Mucosa of stomach (tissue), 1 donor: ENCODE measurements around the gene SHANK3.

Experiments
- H3K27me3 ChIP-seq: one replicate; pipeline ENCODE4 v1.7.0; 2013; ENCODE audit warnings: mild to moderate bottlenecking, low read length; ENCODE audit not compliant: control insufficient read depth, insufficient read depth
- H3K36me3 ChIP-seq: one replicate; pipeline ENCODE4 v1.7.0; 2013; ENCODE audit warnings: low read length; ENCODE audit not compliant: control insufficient read depth, insufficient read depth
- H3K4me1 ChIP-seq: one replicate; pipeline ENCODE4 v1.7.0; 2013; ENCODE audit warnings: mild to moderate bottlenecking, low read length; ENCODE audit not compliant: control insufficient read depth, insufficient read depth
- H3K4me3 ChIP-seq: one replicate; pipeline ENCODE4 v1.7.0; 2013; ENCODE audit warnings: low read length
- H3K9ac ChIP-seq: one replicate; pipeline ENCODE4 v1.7.0; 2013; ENCODE audit warnings: mild to moderate bottlenecking, low read length, moderate library complexity
- H3K9me3 ChIP-seq: one replicate; pipeline ENCODE4 v1.7.0; 2013; ENCODE audit warnings: mild to moderate bottlenecking, low read length, moderate library complexity; ENCODE audit not compliant: control insufficient read depth
- donor health status: Pancreatic carcinoma.

The SHANK3 gene

GRCh38 chr22:50672471-50673230 is at the start of gene SHANK3:
TSS of gene SHANK3 (plus strand) at chr22:50672823.
- Histone ChIP-seq H3K4me3 (no peak within 1 kb of the TSS), H3K4me1 (no peaks in the 10 kb centered on the region), H3K9me3 (no peaks in the 10 kb centered on the region), H3K27me3 (peaks cover 46% of the 10 kb centered on the region), H3K36me3 (no peaks in the 10 kb centered on the region), H3K9ac (no peak within 1 kb of the TSS)

DNA sequence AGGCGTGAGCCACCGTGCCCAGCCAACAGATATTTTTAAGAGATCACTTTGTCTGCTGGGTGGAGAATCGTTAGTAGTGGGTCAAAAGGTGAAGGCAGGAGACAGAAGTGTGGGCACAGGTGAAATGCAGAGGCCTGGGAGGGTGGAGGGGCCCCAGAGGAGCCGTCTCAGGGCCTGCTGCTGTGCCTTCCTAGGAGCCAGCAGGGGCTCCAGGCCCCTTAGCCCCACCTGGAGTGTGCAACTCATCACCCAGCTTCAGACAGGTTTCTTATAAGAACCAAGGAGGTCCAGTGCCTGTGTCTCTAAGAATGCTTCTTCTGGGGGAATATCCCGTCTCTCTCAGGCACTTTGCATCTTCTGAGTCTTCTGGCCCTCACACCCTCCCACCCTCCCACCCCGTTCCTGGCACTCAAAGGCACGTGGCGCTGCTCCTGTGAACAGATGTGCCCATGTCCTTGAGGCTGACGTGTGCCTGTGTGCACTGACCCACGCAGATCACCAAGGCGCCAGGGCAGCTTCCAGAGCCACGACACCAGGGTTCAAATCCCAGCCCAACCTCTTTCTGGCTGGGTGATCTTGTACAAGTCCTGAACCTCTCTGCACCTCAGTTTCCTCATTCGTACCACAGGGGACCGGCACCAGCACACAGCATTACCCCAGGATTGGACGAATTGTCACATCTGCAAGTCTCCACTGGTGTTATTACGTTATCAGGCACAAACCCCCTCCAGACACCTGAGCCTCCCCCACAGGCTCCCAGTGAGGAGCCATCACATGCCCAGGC is 48.1 kb upstream of the SHANK3 start:
- Histone ChIP-seq H3K9ac (no peak overlapping the region), H3K27me3 (no peaks in the 10 kb centered on the region), H3K9me3 (no peaks in the 10 kb centered on the region), H3K4me3 (no peak overlapping the region), H3K36me3 (no peaks in the 10 kb centered on the region), H3K4me1 (peaks cover 43% of the 10 kb centered on the region)

GRCh38 chr22:50625131-50625567 is 47.5 kb upstream of the SHANK3 start:
- no peak overlapping the region for H3K9ac ChIP-seq
- H3K4me3 ChIP-seq: no peak overlapping the region
- H3K9me3 ChIP-seq: no peaks in the 10 kb centered on the region
- no peaks in the 10 kb centered on the region for H3K36me3 ChIP-seq
- H3K4me1 ChIP-seq: peaks cover 40% of the 10 kb centered on the region
- H3K27me3 ChIP-seq: no peaks in the 10 kb centered on the region

DNA sequence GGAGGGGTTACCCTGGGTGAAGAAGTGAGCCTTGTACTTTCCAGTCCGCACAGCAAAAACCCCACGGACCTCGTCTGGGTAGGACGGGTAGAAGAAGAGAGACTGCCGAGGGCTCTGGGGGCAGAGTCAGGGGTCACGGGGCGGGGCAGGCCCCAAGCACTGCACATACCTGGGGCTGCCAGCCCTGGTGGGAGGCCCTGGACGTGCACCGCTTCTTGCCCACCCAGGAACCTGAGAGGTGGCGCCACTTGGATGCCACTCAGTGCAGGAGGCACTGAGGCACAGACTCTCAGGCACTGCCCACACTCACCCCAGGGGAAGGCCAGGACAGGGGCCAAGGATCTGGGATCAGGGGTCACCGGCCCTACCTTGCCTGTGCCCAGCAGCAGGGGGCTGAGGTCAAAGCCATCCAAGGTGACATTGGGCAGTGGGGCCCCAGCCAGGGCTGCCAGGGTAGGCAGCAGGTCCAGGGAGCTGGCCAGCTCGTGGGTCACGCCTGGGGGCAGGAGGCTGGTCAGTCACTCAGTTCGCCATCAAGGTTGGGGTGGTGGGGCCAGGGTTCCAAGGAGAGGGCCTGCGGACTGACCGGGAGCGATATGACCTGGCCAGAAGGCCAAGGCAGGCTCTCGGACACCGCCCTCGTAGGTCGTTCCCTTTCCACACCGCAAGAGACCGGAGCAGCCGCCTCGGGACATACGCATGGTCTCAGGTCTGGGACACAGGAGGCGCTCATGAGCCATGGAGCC is 46.9 kb upstream of the SHANK3 start:
- Histone ChIP-seq H3K9ac (no peak overlapping the region), H3K4me1 (peaks cover 36% of the 10 kb centered on the region), H3K27me3 (no peaks in the 10 kb centered on the region), H3K4me3 (no peak overlapping the region), H3K9me3 (no peaks in the 10 kb centered on the region), H3K36me3 (no peaks in the 10 kb centered on the region)

DNA sequence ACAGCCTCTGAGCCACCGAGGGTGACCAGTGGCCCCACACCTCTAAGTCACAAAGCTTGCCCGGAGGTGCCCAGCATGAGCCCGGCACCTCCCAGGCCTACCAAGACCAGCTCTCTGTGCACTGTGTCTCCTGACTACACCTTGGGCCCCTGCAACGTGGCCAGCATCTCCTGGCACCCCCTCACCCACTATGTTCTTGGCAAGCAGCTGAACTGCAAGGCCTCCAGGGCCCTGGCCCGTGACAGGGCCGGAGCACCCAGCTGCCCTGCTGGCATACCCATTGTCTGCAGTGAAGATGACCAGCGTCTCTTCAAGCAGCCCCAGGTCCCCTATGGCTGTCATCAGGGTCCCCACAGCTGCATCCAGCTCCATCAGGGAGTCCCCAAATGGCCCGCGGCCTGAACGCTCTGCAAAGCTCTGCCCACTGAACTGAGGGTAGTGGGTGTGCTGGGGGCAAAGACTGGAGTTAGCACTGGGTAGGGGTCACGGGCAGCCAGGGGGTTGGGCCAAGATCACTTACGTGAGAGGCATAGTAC is 46.2 kb upstream of the SHANK3 start:
- Histone ChIP-seq H3K36me3 (no peaks in the 10 kb centered on the region), H3K4me3 (no peak overlapping the region)

DNA sequence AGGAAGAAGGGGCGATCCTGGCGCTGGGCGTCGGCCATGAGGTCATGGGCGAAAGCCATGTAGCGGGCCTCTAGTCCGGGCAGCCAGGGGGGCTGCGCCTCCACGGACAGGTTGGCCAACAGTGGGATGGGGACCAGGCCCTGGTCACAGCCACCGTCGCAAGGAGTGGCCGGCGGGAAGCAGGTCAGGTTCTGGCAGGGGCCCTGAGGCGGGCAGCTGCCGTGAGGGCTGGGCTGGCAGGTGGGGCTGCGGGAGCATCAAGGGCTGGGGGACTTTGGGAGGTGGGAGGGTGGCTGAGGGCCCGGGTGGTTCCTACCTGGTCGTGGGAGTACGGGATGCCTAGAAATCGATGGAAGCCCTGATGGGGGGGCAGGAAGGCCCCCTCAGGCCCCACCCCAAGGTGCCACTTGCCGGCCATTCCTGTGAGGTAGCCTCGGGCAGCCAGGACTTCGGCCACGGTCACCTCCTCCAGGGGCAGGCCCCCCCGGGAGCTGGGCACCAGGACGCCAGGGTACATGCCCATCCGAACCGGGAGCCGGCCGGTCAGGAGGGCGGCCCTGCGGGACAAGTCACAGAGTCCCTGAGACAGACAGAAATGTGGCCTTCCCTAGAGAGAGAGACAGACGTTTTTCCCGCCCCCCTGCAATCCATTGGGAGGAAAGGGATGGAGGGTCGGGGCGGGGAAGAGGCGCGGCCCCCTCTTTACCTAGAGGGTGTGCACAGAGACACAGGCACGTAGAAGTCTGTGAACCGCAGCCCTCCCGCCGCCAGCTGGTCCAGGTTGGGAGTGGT is 45.6 kb upstream of the SHANK3 start:
- Histone ChIP-seq H3K36me3 (no peaks in the 10 kb centered on the region), H3K4me3 (peak overlapping the region; percentile 72), H3K9me3 (no peaks in the 10 kb centered on the region), H3K9ac (peak overlapping the region; percentile 77), H3K4me1 (peaks cover 24% of the 10 kb centered on the region), H3K27me3 (no peaks in the 10 kb centered on the region)

More for the DNA sequence above, 46.2 kb upstream of the SHANK3 start:
- no peaks in the 10 kb centered on the region for H3K9me3 ChIP-seq
- H3K27me3 ChIP-seq: no peaks in the 10 kb centered on the region
- peaks cover 29% of the 10 kb centered on the region for H3K4me1 ChIP-seq
- no peak overlapping the region for H3K9ac ChIP-seq

- Histone ChIP-seq H3K4me3 (peak within 1 kb of the TSS; percentile 72), H3K27me3 (no peaks in the 10 kb centered on the region), H3K36me3 (no peaks in the 10 kb centered on the region), H3K9ac (peak within 1 kb of the TSS; percentile 77), H3K9me3 (no peaks in the 10 kb centered on the region), H3K4me1 (peaks cover 16% of the 10 kb centered on the region)
Observed at GRCh38 chr22:50627642-50628542, 44.7 kb upstream of the SHANK3 start, which contains the start of gene ARSA. TSS of gene ARSA (minus strand) at chr22:50628152. CDS start at chr22:50627779, 373 bp downstream.

DNA sequence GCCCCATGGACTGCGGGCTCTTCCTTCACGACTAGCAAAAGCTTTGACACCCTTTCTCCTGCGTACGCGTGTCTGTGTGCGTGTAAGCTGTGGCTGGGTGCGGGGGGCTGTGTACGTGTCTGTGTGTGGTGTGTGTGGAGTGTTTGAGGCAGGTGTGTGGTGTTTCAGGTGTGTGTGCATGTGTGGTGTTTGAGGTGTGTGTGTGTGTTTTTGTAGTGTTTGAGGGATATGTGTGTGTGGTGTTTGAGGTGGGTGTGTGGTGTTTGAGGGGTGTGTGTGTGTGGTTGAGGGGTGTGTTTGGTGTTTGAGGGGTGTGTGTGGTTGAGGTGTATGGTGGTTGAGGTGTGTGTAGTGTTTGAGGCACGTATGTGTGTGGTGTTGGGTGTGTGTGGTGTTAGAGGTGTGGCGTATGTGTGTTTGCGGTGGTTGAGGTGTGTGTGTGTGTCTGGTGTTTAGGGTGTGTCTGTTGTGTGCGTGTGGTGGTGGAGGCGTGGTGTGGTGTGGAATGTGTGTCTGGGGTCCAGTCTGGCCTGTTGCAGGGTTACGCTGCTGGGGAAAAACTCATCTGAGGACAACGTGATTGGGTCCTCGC is 44.0 kb upstream of the SHANK3 start:
- H3K27me3 ChIP-seq: no peaks in the 10 kb centered on the region
- no peaks in the 10 kb centered on the region for H3K36me3 ChIP-seq
- H3K4me1 ChIP-seq: peaks cover 10% of the 10 kb centered on the region
- no peaks in the 10 kb centered on the region for H3K9me3 ChIP-seq
- peak overlapping the region; percentile 52 for H3K4me3 ChIP-seq
- peak overlapping the region; percentile 57 for H3K9ac ChIP-seq

DNA sequence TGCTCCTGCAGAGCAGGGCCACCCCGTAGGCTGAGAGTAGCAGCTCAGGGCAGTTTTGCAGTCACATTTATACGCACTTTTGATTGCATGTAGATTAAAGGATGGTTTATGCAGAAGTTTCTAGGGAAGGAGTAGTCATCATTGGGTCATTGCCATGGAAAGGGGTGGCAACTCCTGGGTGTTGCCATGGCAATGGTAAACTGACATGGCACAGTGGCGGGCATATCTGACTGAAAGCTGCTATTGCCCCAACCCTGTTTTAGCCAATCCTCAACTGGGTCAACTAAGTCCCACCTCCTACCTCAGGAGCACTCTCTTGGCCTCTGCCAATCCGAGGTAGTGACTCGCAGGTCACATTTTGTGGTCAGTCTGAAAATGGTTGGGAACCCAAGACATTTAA is 42.2 kb upstream of the SHANK3 start:
- Histone ChIP-seq H3K27me3 (no peaks in the 10 kb centered on the region), H3K9ac (no peak overlapping the region), H3K4me1 (peaks cover 10% of the 10 kb centered on the region), H3K36me3 (no peaks in the 10 kb centered on the region), H3K9me3 (no peaks in the 10 kb centered on the region), H3K4me3 (no peak overlapping the region)

DNA sequence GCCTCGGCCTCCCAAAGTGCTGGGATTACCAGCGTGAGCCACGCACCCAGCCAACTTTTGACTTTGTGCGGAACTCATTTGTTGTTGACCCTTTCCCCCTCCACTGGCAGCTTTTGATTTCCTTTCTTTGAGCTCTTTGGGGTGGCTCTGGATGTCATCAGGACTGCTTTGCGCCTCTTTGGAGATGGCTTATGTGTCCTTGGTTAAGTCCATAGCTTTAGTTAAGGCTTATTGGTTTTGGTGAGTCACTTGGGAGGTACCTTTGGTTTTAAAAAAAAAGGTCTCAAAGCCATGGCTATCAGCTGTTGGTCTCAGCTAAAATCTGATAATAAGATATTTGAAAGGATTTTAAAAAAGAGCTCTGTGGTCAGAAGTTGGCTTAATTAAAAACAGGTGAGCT is 39.5 kb upstream of the SHANK3 start:
- Histone ChIP-seq H3K4me1 (peaks cover 7% of the 10 kb centered on the region), H3K9ac (no peak overlapping the region), H3K4me3 (no peak overlapping the region), H3K27me3 (no peaks in the 10 kb centered on the region), H3K9me3 (no peaks in the 10 kb centered on the region), H3K36me3 (no peaks in the 10 kb centered on the region)
